Natural killer cell treated with Interleukin-12 subunit alpha and Interleukin-12 subunit beta and Interleukin-15 and Interleukin-18, amount 100 ng/mL, for 72 hours (primary cell): Measurements from ENCODE around the gene TCF19. TPM values are rescaled to one million over a fixed set of nuclear protein-coding genes. Genes with fewer than 3 reads are reported as not detected.

Experiments
- ATAC-seq, 2 donors: fragments of 150-1000 bp; cut with Tn5 transposase in 1 of 2; sonication (Bioruptor Pico), chemical (Tn5 transposase) in 1 of 2; 2 replicates each; pipeline ENCODE4 v1.10.0; 2021
- DNase-seq: peaks from one replicate; pipeline ENCODE4 v3.0.0; 2022; ENCODE audit warnings: low spot score
- H3K27ac Mint-ChIP-seq, 2 donors: 1 replicate in 1 of 2; 2 replicates in 1 of 2; pipeline ENCODE4 v1.8.0; 2022; ENCODE audit warnings: mixed read lengths in 2 of 2, mild to moderate bottlenecking in 1 of 2, moderate library complexity in 1 of 2
- H3K27me3 Mint-ChIP-seq, 2 donors: 1 replicate in 1 of 2; 2 replicates in 1 of 2; pipeline ENCODE4 v1.8.0; 2022; ENCODE audit warnings: mixed read lengths in 2 of 2
- H3K36me3 Mint-ChIP-seq: one replicate; pipeline ENCODE4 v1.8.0; 2022; ENCODE audit warnings: mixed read lengths
- H3K4me1 Mint-ChIP-seq, 2 donors: 1 replicate in 1 of 2; 2 replicates in 1 of 2; pipeline ENCODE4 v1.8.0; 2022; ENCODE audit warnings: low read depth in 2 of 2, mixed read lengths in 2 of 2, mild to moderate bottlenecking in 1 of 2
- H3K4me3 Mint-ChIP-seq: one replicate; pipeline ENCODE4 v1.8.0; 2022; ENCODE audit warnings: mixed read lengths
- H3K9me3 Mint-ChIP-seq: 2 replicates; pipeline ENCODE4 v1.8.0; 2022; ENCODE audit warnings: mixed read lengths
- total RNA-seq, 2 donors: library from RNA; stranded (reverse); gene quantifications; one replicate each; pipeline ENCODE4 v1.2.3, GENCODE V29; 2022

The TCF19 gene, protein sequence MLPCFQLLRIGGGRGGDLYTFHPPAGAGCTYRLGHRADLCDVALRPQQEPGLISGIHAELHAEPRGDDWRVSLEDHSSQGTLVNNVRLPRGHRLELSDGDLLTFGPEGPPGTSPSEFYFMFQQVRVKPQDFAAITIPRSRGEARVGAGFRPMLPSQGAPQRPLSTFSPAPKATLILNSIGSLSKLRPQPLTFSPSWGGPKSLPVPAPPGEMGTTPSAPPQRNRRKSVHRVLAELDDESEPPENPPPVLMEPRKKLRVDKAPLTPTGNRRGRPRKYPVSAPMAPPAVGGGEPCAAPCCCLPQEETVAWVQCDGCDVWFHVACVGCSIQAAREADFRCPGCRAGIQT
- 10 to 100 TPM; 59.0 to 96.5 TPM for total RNA-seq

DNA sequence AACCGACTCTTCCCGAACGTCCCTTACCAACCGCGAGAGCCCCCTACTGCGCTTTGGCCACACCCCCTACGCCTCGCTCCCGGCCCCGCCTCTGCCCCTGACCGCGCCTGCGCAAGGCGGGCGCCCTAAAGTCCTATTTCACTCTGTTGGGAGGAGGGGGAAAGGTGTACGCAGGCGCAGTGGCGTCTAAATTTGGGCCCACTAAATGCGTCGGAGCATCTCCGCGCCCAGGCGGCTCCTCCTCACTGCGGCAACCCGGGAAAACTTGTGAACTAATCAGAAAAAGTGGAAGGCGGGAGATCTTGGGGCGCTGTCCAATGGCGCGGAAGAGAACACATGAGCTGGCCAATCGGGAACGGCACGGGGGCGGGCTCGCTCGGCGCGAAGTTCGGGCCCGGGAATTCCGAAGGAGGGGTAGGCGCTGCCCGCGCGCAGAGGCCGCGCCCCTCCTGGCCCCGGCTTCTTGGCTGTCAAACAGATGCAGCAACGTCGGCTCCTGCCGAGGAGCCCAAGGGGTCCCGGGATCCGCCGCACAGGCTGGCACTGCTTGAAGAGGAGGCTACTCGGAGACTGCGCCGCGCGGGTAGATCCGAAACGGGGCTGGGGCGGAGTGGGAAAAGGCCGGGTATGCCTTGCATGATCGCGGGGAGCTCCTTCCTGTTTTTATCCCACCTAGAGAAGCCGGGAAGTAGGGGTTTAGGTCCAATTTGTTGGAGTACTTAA lies at the start of gene TCF19:
Gene TCF19, plus strand, starts transcription at position 450 of the 723 bp plus-strand sequence. CDS start 881 bp downstream, outside the sequence.
- Mint-ChIP-seq H3K4me1 (peaks cover 11 to 26% of the 10 kb centered on the region in 2 donors), H3K9me3 (no peaks in the 10 kb centered on the region), H3K4me3 (peak within 1 kb of the TSS; percentile 84), H3K27me3 (no peaks in the 10 kb centered on the region), H3K36me3 (peaks cover 5% of the 10 kb centered on the region), H3K27ac (peak within 1 kb of the TSS; percentile 39 to 91)
- ATAC-seq (peak; percentile 95 to 97), DNase-seq (peak; percentile 99)

DNA sequence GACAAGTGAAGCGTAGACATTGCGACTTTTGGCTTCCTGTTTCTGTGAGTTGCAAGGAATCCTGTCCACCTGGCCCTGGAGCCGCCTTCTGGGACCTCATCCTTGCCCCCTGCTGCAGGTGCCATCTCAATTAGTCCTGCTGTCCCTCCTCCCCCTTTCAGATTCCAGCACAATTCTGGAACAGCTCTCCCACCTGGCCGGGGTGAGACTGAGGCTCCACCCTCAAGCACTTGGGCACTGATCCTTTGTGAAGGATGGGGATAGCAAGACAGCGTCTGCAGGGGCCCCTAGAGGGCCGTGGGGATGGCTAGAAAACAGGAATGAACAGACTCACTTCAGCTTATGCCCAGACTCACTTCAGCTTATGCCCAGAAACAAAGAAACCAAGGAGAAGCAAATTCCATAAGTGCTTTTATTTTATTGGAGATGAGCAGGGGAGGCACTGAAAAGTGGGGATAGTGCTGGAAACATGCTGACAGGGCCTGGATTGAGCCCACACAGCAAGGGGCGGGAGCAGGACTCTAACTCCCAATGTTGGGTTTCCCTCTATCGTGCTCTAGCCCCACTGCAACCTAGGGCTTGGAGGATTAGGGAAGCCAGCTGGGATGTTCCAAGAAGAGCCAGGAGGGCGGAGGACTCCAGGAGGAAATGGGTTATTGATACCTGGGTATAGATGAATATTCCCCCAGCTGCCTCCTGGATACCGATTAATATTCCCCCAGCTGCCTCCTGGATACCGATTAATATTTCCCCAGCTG lies 47.4 kb upstream of the TCF19 start:
- no peak overlapping the region for H3K4me3 Mint-ChIP-seq
- H3K9me3 Mint-ChIP-seq, result no peaks in the 10 kb centered on the region
- H3K27ac Mint-ChIP-seq, result no peak overlapping the region
- no peaks in the 10 kb centered on the region for H3K36me3 Mint-ChIP-seq
- peaks cover 0 to 2% of the 10 kb centered on the region in 2 donors for H3K4me1 Mint-ChIP-seq
- ATAC-seq (no peak), DNase-seq (no peak)
- H3K27me3 Mint-ChIP-seq, result peaks cover 20 to 39% of the 10 kb centered on the region in 2 donors

DNA sequence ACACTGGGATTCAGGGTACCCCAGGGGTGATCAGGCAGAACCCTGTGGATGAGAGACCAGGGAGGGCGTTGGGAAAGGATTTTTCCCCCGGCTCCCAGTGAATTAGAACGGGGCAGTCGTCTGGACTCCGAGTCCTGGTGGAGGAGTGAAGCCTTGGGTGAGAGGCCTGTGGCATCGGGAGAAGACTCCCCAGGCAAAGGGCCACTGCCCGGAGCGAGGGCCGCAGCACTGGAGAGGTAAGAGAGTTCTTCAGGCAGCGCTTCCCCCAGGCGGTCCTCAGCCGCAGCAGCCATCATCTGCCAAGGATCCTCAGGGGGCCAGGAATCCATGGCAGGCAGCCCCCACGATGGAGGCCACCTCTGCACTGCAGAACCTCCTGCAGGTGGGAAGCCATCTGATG lies 46.7 kb upstream of the TCF19 start:
- H3K4me1 Mint-ChIP-seq, result peaks cover 0 to 2% of the 10 kb centered on the region in 2 donors
- peaks cover 20 to 39% of the 10 kb centered on the region in 2 donors for H3K27me3 Mint-ChIP-seq
- DNase-seq (no peak), ATAC-seq (no peak)
- H3K36me3 Mint-ChIP-seq, result no peaks in the 10 kb centered on the region
- no peak overlapping the region for H3K27ac Mint-ChIP-seq
- H3K4me3 Mint-ChIP-seq, result no peak overlapping the region
- H3K9me3 Mint-ChIP-seq, result no peaks in the 10 kb centered on the region

DNA sequence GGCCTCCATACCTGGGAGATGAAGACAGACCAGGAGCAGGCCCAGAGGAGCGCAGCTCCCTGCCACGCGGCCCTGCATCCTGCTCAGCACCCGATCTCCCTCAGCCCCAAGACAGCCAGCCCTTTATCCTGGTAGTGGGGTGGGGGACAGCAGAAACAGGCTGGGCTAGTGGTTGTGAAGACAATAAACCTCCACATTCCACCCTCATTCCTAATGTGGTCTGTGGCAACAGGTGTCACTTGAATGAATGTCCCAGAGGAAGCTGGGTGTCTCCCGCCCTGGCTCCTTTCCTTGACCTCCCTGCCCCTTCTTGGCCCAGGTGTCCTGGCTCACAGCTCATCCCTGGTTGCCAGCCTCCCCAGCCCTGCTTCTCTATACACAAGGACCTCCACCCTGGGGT lies 45.9 kb upstream of the TCF19 start, which contains the start of gene C6orf15:
Gene C6orf15, minus strand, starts transcription at position 98 of the 400 bp plus-strand sequence. Its CDS starts 20 bp downstream, at position 78.
- Mint-ChIP-seq H3K27ac (no peak within 1 kb of the TSS), H3K4me3 (no peak within 1 kb of the TSS), H3K27me3 (peaks cover 21 to 39% of the 10 kb centered on the region in 2 donors), H3K4me1 (peaks cover 0 to 2% of the 10 kb centered on the region in 2 donors), H3K9me3 (no peaks in the 10 kb centered on the region), H3K36me3 (no peaks in the 10 kb centered on the region)
- DNase-seq (no peak), ATAC-seq (no peak)

DNA sequence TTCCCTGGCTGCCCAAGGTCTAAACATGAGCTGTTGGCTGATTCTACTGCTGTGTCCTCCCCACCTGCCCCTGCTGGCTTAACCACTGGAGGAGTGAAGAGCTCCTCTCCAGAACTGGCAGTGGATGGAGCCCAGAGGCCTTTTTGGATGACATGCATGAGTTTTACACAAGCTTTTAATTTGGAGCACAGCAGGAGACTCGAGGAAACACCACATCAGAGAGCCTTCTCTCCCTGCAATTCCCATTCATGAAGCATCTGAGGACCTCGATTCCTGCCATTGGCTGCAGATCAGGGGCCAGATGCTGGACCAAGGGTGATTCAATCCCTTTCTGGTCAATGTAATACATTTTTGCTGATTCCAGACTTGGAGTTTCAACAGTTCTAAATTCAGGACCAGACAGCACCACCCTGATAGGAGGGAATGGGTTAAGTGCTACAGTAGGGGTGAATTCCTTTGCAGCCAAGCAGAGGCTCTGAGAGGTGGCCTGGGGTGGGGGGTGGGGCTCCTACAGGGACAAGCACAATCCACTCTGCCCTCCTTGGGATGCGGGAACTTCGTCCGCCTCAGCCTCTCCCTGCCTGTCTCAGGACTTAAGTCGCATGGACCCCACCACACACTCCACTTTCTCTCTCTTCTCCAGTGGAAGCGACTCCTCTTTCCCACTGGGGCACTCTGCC lies 44.4 kb upstream of the TCF19 start:
- DNase-seq (no peak), ATAC-seq (no peak)
- peaks cover 27 to 46% of the 10 kb centered on the region in 2 donors for H3K27me3 Mint-ChIP-seq
- H3K4me3 Mint-ChIP-seq, result no peak overlapping the region
- peaks cover 0 to 2% of the 10 kb centered on the region in 2 donors for H3K4me1 Mint-ChIP-seq
- no peaks in the 10 kb centered on the region for H3K9me3 Mint-ChIP-seq
- H3K27ac Mint-ChIP-seq, result no peak overlapping the region
- H3K36me3 Mint-ChIP-seq, result no peaks in the 10 kb centered on the region

DNA sequence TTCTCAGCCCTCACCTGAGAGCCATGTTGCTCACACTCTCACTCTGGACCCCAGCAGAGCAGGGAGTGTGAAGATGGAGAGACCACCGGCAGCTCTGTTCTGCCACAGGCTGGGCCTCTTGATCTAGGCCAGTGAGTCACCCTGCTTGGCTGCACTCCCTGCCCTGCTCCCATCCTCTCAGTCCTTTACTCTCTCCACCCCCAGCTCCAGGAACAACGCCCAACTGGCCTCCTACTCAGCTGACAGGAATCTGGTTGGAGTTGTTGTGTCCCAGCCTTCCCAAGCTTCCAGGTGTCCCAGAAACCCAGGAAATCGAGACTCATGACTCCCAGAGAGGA lies 43.9 kb upstream of the TCF19 start, which contains the start of gene PSORS1C1:
Gene PSORS1C1, plus strand, starts transcription at position 260 of the 338 bp plus-strand sequence. CDS start 14,833 bp downstream, outside the sequence.
- H3K27ac Mint-ChIP-seq, result no peak within 1 kb of the TSS
- DNase-seq (no peak), ATAC-seq (no peak)
- no peaks in the 10 kb centered on the region for H3K36me3 Mint-ChIP-seq
- peaks cover 0 to under 1% of the 10 kb centered on the region in 2 donors for H3K4me1 Mint-ChIP-seq
- no peak within 1 kb of the TSS for H3K4me3 Mint-ChIP-seq
- no peaks in the 10 kb centered on the region for H3K9me3 Mint-ChIP-seq
- H3K27me3 Mint-ChIP-seq, result peaks cover 25 to 44% of the 10 kb centered on the region in 2 donors

DNA sequence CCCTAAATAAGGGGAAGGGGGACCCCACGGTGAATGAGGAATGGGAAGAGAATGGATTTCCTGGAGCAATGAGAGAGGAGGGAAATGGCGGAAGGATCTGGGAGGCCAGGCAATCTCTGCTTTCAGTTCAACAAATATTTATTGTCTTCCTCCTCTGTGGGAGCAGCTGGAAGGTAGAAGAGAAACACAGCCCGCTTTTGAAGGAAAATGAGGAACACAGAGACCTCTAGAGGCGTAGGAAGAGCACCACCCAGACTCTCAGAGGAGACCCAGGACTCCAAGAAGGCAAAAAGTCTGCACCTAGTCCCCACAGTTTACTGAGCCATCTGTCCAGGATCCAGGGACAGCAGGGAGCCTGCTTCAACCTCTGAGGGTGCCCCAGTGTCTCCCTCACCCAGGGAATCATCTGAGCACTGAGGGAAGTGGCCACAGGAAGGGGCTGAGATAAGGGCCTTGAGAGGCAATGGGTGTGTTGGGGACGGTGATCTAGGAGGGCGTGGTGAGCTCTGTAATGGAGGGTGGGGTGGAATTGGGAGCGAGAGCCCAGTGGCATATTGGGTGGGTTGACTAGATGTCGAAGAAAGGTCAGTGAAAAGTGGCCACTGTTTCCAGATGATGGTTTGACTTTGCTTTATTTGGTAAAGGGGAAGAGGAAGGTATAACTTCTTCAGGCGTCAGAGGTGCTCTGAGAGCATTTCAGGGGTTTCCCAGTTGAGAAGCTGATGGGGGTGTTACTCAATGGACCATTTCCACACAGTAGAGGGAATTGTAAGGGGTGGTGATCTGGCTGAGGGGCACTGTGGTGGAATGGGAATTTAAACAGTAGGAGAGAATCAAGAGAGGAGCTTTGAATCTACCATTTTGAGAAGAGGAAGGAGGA lies 43.2 kb upstream of the TCF19 start:
- ATAC-seq, result no peak

DNA sequence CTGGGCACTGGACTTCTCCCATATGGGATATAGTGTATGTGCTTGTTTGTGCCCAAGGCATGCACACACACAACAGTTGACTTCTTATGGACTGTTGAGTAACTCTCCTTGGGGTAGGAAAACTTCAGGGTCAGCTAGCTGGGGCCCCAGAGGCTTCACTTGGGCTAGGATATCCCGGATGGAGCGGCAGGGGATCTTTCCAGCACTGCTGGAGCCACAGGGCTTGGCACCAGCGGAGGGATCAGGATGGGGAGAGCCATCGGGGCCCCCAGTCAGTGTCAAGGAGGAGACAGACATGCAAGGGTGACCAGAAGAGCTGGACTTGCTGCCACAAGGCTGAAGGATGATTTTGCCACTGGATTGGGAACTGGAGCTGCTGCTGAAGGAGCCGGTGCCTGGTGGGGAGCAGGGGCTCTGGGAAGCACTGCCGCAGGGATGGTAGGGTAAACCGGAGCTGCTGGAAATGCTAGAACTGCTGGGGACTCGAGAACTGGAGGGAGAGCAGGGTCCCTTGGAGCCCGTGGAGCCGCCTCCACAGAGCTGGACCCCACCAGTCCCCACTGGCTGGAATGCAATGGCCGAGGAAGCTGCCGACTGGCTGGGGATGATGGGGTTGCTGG lies 42.3 kb upstream of the TCF19 start:
- Mint-ChIP-seq H3K9me3 (no peaks in the 10 kb centered on the region), H3K27ac (no peak overlapping the region), H3K36me3 (no peaks in the 10 kb centered on the region), H3K4me1 (no peaks in the 10 kb centered on the region), H3K27me3 (peaks cover 18 to 29% of the 10 kb centered on the region in 2 donors), H3K4me3 (no peak overlapping the region)
- DNase-seq, result no peak
- no peak for ATAC-seq

More for the DNA sequence above, 43.2 kb upstream of the TCF19 start:
- no peaks in the 10 kb centered on the region for H3K9me3 Mint-ChIP-seq
- no peak for DNase-seq
- H3K4me1 Mint-ChIP-seq, result no peaks in the 10 kb centered on the region
- H3K27me3 Mint-ChIP-seq, result peaks cover 21 to 37% of the 10 kb centered on the region in 2 donors
- no peak overlapping the region for H3K4me3 Mint-ChIP-seq
- H3K27ac Mint-ChIP-seq, result no peak overlapping the region
- H3K36me3 Mint-ChIP-seq, result no peaks in the 10 kb centered on the region

DNA sequence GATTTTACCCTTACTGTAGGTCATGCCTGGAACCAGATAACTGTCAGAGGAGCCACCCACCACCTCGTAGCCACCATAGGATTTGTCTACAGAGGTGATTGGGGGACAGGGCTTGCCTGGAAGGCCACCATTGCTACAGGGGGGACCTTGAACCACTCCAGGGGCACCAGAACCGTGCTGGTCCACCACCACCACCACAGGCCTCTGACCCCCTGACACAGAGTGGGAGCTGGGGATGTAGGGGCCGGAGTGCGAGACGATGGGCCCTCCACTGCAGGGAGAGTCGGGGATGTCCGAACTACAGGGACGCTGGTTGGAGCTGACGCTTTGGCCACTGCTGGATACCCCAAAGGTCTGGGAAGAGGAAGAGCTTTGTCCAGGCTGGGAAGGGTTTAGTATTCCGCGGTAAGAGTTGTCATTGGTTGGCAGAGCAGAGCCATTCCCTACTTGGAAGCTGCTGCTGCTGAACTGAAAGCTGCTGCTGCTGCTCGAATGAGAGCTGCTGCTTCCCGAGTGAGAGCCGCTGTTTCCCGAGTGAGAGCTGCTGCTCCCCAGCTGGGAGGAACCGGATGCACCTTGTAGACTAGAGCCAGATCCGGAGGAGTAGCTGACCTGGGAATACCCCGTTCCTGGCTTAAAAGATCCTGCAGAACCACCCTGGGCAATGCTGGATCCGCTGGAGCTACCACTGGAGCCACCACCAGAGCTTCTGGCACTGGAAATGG lies 41.6 kb upstream of the TCF19 start:
- DNase-seq (no peak), ATAC-seq (no peak)
- no peaks in the 10 kb centered on the region for H3K4me1 Mint-ChIP-seq
- H3K36me3 Mint-ChIP-seq, result no peaks in the 10 kb centered on the region
- H3K27ac Mint-ChIP-seq, result no peak overlapping the region
- H3K4me3 Mint-ChIP-seq, result no peak overlapping the region
- peaks cover 18 to 29% of the 10 kb centered on the region in 2 donors for H3K27me3 Mint-ChIP-seq
- H3K9me3 Mint-ChIP-seq, result no peaks in the 10 kb centered on the region

DNA sequence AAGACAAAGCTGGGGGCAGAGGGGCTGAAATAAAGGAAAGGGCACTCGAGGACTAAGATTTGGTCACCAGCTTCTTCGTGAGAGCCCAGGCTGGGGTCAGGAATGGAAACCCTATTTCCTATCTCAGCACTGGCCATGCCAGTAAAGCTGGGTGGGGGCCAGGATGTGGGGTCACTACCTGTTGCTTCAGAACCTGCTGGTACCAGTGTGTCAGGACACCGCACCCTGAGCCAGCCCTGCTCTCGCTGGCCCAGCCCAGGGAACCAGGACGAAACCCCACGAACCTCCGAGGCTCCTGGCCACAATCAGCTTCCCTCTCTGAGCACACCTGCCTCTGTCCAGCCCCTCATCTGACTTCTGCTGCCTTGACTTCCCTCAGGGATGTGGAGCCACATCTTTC lies 40.2 kb upstream of the TCF19 start:
- H3K27ac Mint-ChIP-seq, result no peak overlapping the region
- no peaks in the 10 kb centered on the region for H3K9me3 Mint-ChIP-seq
- H3K27me3 Mint-ChIP-seq, result peaks cover 18 to 21% of the 10 kb centered on the region in 2 donors
- no peak overlapping the region for H3K4me3 Mint-ChIP-seq
- no peaks in the 10 kb centered on the region for H3K36me3 Mint-ChIP-seq
- DNase-seq (no peak), ATAC-seq (no peak)
- H3K4me1 Mint-ChIP-seq, result no peaks in the 10 kb centered on the region

DNA sequence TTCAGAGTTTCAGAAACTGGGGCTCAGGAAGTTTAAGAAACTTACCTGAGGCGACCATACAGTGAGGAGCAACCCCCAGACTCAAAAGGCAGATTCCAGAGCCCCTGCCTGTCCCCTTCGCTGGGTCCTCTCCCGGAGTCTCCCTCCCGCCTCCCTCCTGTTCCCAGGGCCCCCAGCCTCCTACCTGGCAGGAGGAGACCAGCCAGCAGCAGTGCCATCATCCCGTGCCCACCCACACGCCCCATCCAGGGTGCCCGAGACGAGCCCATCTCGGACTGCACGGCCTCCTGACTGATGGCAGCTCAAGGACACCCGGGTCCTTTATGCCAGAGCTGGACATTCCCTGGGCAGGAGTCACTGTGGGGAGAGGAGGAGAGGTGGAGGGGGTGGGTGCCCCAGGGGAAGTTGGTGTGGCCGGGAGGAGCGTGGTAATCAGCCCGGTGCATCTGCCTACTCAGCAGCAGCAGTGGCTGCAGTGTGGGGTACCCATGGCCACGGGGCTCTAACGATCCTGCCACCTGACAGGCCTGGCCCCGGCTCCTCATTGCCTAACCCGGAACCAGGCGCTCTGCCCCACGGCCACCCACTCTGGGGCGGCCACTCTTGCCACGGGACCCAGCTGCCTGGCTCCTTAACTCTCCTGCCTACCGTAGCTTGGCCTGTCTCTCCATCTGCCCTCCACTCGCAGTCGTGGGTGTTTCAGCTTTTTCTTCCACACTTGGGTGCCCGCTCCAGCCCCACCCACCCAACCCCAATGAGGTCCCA lies 38.1 kb upstream of the TCF19 start, which contains the start of gene CDSN:
Gene CDSN, minus strand, starts transcription at position 296 of the 765 bp plus-strand sequence. Its CDS starts 27 bp downstream, at position 269.
- Mint-ChIP-seq H3K27ac (no peak within 1 kb of the TSS), H3K4me3 (no peak within 1 kb of the TSS), H3K27me3 (peaks cover 13% of the 10 kb centered on the region in 2 donors), H3K9me3 (no peaks in the 10 kb centered on the region), H3K4me1 (no peaks in the 10 kb centered on the region), H3K36me3 (no peaks in the 10 kb centered on the region)
- DNase-seq (no peak), ATAC-seq (no peak)
